ENCODE measurements around the gene TADA2A.

TADA2A gene

GRCh38 chr17:37406635-37407461, at the start of gene TADA2A, which contains the start of gene ACACA:
Gene TADA2A, plus strand, starts transcription at chr17:37406886. Its CDS starts 4,480 bp downstream, at chr17:37411366.
Gene ACACA, minus strand, starts transcription at chr17:37406836. Its CDS starts 537 bp downstream, at chr17:37406299.
- peak in 55 of 56 donors; percentile 8 to 82 (median 65) for DNase-seq

- peak in 52 of 56 donors; percentile 10 to 69 (median 47) for DNase-seq
These were observed 48.4 kb upstream of the TADA2A start for GRCh38 chr17:37358098-37358829.

- DNase-seq: peak; percentile 52 to 97 (median 89)
These were observed 47.6 kb upstream of the TADA2A start for GRCh38 chr17:37358830-37359681.

- peak in 14 of 56 donors; percentile 17 to 90 (median 42) for DNase-seq
These were observed 47.0 kb upstream of the TADA2A start for GRCh38 chr17:37359682-37360188.

GRCh38 chr17:37360632-37361031, 46.1 kb upstream of the TADA2A start:
- no peak for DNase-seq

- DNase-seq: no peak
These were observed 45.1 kb upstream of the TADA2A start for GRCh38 chr17:37361543-37361942.

- DNase-seq: no peak
These were observed 41.1 kb upstream of the TADA2A start for GRCh38 chr17:37365589-37365988.

- DNase-seq: no peak
These were observed 38.1 kb upstream of the TADA2A start for GRCh38 chr17:37368577-37368976.

- peak in 45 of 56 donors; percentile 1 to 75 (median 19) for DNase-seq
These were observed 33.0 kb upstream of the TADA2A start for GRCh38 chr17:37373530-37374159.

GRCh38 chr17:37375706-37376105, 31.0 kb upstream of the TADA2A start, which contains the start of gene C17orf78:
Gene C17orf78, plus strand, starts transcription at chr17:37375985. Its CDS starts 108 bp downstream, at chr17:37376093.
- no peak for DNase-seq

GRCh38 chr17:37382056-37382455, 24.6 kb upstream of the TADA2A start:
- DNase-seq: no peak

GRCh38 chr17:37384560-37385149, 22.0 kb upstream of the TADA2A start:
- DNase-seq: no peak

- DNase-seq: no peak
These were observed 21.2 kb upstream of the TADA2A start for GRCh38 chr17:37385474-37385990.

- no peak for DNase-seq
These were observed 20.2 kb upstream of the TADA2A start for GRCh38 chr17:37386462-37386861.

GRCh38 chr17:37388266-37388665, 18.4 kb upstream of the TADA2A start:
- DNase-seq: no peak

- DNase-seq: no peak
These were observed 17.5 kb upstream of the TADA2A start for GRCh38 chr17:37389160-37389559.

GRCh38 chr17:37391146-37391545, 15.5 kb upstream of the TADA2A start:
- no peak for DNase-seq

- no peak for DNase-seq
These were observed 14.6 kb upstream of the TADA2A start for GRCh38 chr17:37392024-37392590.

- DNase-seq: no peak
These were observed 13.3 kb upstream of the TADA2A start for GRCh38 chr17:37393352-37393751.

Data from amygdala (tissue), 56 donors.